OCI-LY7 (cell line): ENCODE measurements around the gene CPT2. TPM values are rescaled to one million over a fixed set of nuclear protein-coding genes. Genes with fewer than 3 reads are reported as not detected.

ENCODE experiments used
- BruUV-seq: library from RNA; stranded (reverse); fragments of 400-500 nt; replicated peaks from 2 replicates; lab custom pipeline; 2021; lab: Mats Ljungman, UMichigan
- CTCF ChIA-PET: fragments of 300-600 bp; sonication (Branson Sonifier 250); formaldehyde crosslinking; loops from one replicate; lab custom pipeline; 2022; ENCODE audit warnings: antibody characterized with exemption; ENCODE audit not compliant: unreplicated experiment; lab: Charles Lee
- POLR2A ChIA-PET: fragments of 300-600 bp; sonication (Branson Sonifier 250); formaldehyde crosslinking; loops from one replicate; lab custom pipeline; 2022; ENCODE audit warnings: antibody characterized with exemption; lab: Charles Lee
- DNase-seq: peaks from one replicate; pipeline ENCODE4 v3.0.0-alpha.2; 2015; ENCODE audit warnings: low spot score
- H2AFZ ChIP-seq: fragments of 200-600 bp; sonication (generic), shearing (Covaris generic); 2 replicates; pipeline ENCODE4 v1.6.1; 2014; ENCODE audit warnings: mild to moderate bottlenecking, antibody characterized with exemption, low read length, moderate library complexity
- H3K27ac ChIP-seq: fragments of 200-600 bp; sonication (generic); 2 replicates; pipeline ENCODE4 v1.5.1; 2014; ENCODE audit warnings: mixed run types, low read depth, mild to moderate bottlenecking, moderate library complexity, low read length, inconsistent platforms; ENCODE audit not compliant: poor library complexity, severe bottlenecking
- H3K36me3 ChIP-seq: fragments of 200-600 bp; sonication (generic); 2 replicates; pipeline ENCODE4 v1.6.1; 2014; ENCODE audit warnings: mild to moderate bottlenecking, antibody characterized with exemption, low read length, moderate library complexity, mixed read lengths; ENCODE audit not compliant: insufficient read depth
- H3K4me1 ChIP-seq: fragments of 200-600 bp; sonication (generic); 2 replicates; pipeline ENCODE4 v1.5.1; 2014; ENCODE audit warnings: mild to moderate bottlenecking, low read length; ENCODE audit not compliant: insufficient read depth, poor library complexity, severe bottlenecking
- H3K4me2 ChIP-seq: fragments of 200-600 bp; sonication (generic); 2 replicates; pipeline ENCODE4 v1.6.1; 2014; ENCODE audit warnings: mild to moderate bottlenecking, low read length
- H3K4me3 ChIP-seq: fragments of 200-600 bp; sonication (generic); 2 replicates; pipeline ENCODE4 v1.5.1; 2014; ENCODE audit warnings: mild to moderate bottlenecking, low read depth, low read length; ENCODE audit not compliant: poor library complexity, severe bottlenecking
- H3K79me2 ChIP-seq: fragments of 200-600 bp; sonication (generic); 2 replicates; pipeline ENCODE4 v1.6.1; 2016; ENCODE audit warnings: low read depth, mild to moderate bottlenecking, low read length, moderate library complexity, mixed read lengths; ENCODE audit not compliant: insufficient read depth
- H3K9me2 ChIP-seq: fragments of 200-600 bp; sonication (generic); 2 replicates; pipeline ENCODE4 v1.6.1; 2016; ENCODE audit warnings: mild to moderate bottlenecking, low read length, mixed read lengths; ENCODE audit not compliant: insufficient read depth
- H3K9me3 ChIP-seq: fragments of 200-600 bp; sonication (generic); 2 replicates; pipeline ENCODE4 v1.6.1; 2014; ENCODE audit warnings: mild to moderate bottlenecking, mixed run types, low read length, mixed read lengths
- H4K20me1 ChIP-seq: fragments of 200-600 bp; sonication (generic); 2 replicates; pipeline ENCODE4 v1.6.1; 2014; ENCODE audit warnings: mild to moderate bottlenecking, antibody characterized with exemption, low read length, moderate library complexity, mixed read lengths; ENCODE audit not compliant: insufficient read depth
- EZH2phosphoT487 ChIP-seq: fragments of 200-600 bp; sonication (generic); IDR thresholded peaks from 2 replicates; pipeline ENCODE4 v1.6.1; 2018; ENCODE audit warnings: low read depth, borderline replicate concordance, mild to moderate bottlenecking, mixed run types, antibody characterized with exemption, low read length, moderate library complexity, mixed read lengths
- intact Hi-C: fragments of 100-400 bp; cut with micrococcal nuclease; formaldehyde crosslinking; loops from one replicate; pipeline ENCODE4 v1.10.0; 2022; ENCODE audit not compliant: unreplicated experiment
- total RNA-seq, 2 experiments: library from RNA; depleted of rRNA in 1 of 2; stranded (reverse); fragments of >200 nt in 1 of 2; shearing (Covaris generic) in 1 of 2; gene quantifications; 2 replicates each; pipeline ENCODE4 v1.2.3, GENCODE V29; 2014 to 2022
- TF ChIP-seq, protein P1 (sequence below): fragments of 200-600 bp; sonication (generic); conservative IDR thresholded peaks from 2 replicates; pipeline ENCODE4 v1.5.1; 2014; ENCODE audit warnings: mild to moderate bottlenecking, antibody characterized with exemption, low read length, moderate library complexity, mixed read lengths

The CPT2 gene
- total RNA-seq, 2 experiments from 2014 or later = 19.9 to 26.6 TPM

DNA sequence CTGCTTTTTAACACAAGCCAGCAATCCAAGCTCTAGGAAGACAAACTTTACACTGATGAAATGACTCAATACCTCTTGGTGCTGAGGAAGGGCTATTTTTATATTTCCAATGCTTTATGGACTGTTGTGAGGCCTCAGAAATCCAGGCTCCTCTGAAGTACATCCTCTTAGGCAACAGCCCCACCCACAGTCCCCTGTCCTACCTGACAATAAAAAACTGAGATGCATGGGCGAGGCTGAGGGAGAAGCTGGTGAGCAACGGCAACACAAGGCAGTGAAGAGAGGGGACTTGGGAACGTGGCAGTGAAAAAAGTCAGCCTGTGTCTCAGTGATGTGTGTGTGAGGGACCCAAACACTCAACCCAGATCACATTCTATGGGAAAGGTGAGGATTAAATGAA is 10.1 kb upstream of the CPT2 start:
- DNase-seq = no peak
- BruUV-seq = no TSS peak
- no peak overlapping the region for H2AFZ ChIP-seq
- H3K4me1 ChIP-seq = peaks cover 3% of the 10 kb centered on the region
- ChIA-PET CTCF (no interaction called here), POLR2A (interaction anchor here (0.6 to 1.1 kb wide), 3 partner anchors 9 to 1749 kb away, joined by 3 to 6 read pairs (median 3); no protein-coding TSS in a partner anchor)
- TF ChIP-seq, protein P1, sequence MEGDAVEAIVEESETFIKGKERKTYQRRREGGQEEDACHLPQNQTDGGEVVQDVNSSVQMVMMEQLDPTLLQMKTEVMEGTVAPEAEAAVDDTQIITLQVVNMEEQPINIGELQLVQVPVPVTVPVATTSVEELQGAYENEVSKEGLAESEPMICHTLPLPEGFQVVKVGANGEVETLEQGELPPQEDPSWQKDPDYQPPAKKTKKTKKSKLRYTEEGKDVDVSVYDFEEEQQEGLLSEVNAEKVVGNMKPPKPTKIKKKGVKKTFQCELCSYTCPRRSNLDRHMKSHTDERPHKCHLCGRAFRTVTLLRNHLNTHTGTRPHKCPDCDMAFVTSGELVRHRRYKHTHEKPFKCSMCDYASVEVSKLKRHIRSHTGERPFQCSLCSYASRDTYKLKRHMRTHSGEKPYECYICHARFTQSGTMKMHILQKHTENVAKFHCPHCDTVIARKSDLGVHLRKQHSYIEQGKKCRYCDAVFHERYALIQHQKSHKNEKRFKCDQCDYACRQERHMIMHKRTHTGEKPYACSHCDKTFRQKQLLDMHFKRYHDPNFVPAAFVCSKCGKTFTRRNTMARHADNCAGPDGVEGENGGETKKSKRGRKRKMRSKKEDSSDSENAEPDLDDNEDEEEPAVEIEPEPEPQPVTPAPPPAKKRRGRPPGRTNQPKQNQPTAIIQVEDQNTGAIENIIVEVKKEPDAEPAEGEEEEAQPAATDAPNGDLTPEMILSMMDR = no peak
- no peak for TF ChIP-seq EZH2phosphoT487
- H3K4me2 ChIP-seq = no peak overlapping the region
- no peak overlapping the region for H3K4me3 ChIP-seq
- no peaks in the 10 kb centered on the region for H3K9me3 ChIP-seq
- no peaks in the 10 kb centered on the region for H3K36me3 ChIP-seq
- intact Hi-C loops = no loop called here
- H3K9me2 ChIP-seq = no peaks in the 10 kb centered on the region
- H3K27ac ChIP-seq = no peak overlapping the region
- no peaks in the 10 kb centered on the region for H4K20me1 ChIP-seq
- H3K79me2 ChIP-seq = no peaks in the 10 kb centered on the region

DNA sequence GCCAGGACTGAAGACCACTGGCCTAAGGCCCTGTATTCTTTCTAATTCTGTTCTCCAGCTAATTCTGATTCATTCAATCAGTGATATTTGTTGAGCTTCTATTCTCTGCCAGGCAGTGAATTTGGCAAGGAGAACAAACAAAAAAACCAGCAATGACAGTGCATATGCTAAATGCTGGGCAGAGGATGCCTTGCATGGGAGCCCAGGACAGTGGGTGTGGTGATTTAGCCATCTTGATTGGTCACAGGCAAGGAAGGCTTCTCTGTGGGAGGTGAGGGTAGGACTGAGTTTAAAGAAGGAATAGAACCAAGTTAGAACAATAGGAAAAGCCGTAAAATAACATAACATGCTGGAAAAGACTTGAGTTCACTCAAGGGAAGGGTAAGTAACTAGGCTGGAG is 9.2 kb upstream of the CPT2 start:
- H2AFZ ChIP-seq = no peak overlapping the region
- no peak overlapping the region for H3K27ac ChIP-seq
- H3K9me2 ChIP-seq = no peaks in the 10 kb centered on the region
- H3K9me3 ChIP-seq = no peaks in the 10 kb centered on the region
- TF ChIP-seq EZH2phosphoT487 = no peak
- TF ChIP-seq, protein P1 = no peak
- H3K79me2 ChIP-seq = no peaks in the 10 kb centered on the region
- H4K20me1 ChIP-seq = no peaks in the 10 kb centered on the region
- H3K4me3 ChIP-seq = no peak overlapping the region
- H3K4me2 ChIP-seq = no peak overlapping the region
- no peak for DNase-seq
- no TSS peak for BruUV-seq
- no peaks in the 10 kb centered on the region for H3K36me3 ChIP-seq
- intact Hi-C loops = no loop called here
- H3K4me1 ChIP-seq = peaks cover 3% of the 10 kb centered on the region
- POLR2A ChIA-PET = interaction anchor here (0.6 to 1.1 kb wide), 4 partner anchors 9 to 1750 kb away, joined by 3 to 6 read pairs (median 3); no protein-coding TSS in a partner anchor
- CTCF ChIA-PET = no interaction called here

DNA sequence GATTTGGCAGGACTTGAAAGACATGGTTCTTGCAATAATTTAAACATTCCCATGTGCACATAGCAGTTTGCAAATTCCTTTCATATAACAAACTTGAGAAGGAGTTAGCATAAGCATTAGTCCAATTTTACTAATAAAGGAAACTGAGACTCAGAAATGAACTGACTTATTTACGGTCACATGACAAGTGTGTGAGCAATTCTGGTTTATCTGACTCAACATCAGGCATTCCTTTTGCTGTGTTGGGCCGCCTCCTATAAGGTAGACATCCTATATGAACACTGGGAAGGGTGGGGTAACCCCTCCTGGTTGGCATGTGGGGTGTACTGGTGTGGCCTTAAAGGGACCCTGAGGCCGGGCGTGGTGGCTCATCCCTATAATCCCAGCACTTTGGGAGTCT is 8.5 kb upstream of the CPT2 start:
- intact Hi-C loops = no loop called here
- POLR2A ChIA-PET = no interaction called here

More for the DNA sequence above, 8.5 kb upstream of the CPT2 start:
- CTCF ChIA-PET = no interaction called here
- H4K20me1 ChIP-seq = no peaks in the 10 kb centered on the region
- TF ChIP-seq, protein P1 = no peak
- TF ChIP-seq EZH2phosphoT487 = no peak
- no peak for DNase-seq
- no TSS peak for BruUV-seq
- no peak overlapping the region for H2AFZ ChIP-seq
- no peak overlapping the region for H3K27ac ChIP-seq
- H3K4me2 ChIP-seq = no peak overlapping the region
- H3K36me3 ChIP-seq = no peaks in the 10 kb centered on the region
- no peak overlapping the region for H3K4me3 ChIP-seq
- peaks cover 3% of the 10 kb centered on the region for H3K4me1 ChIP-seq
- H3K9me3 ChIP-seq = no peaks in the 10 kb centered on the region
- no peaks in the 10 kb centered on the region for H3K9me2 ChIP-seq
- H3K79me2 ChIP-seq = no peaks in the 10 kb centered on the region
